Kidney (tissue), 14 donors: ENCODE measurements around the gene WNK2. TPM values are rescaled to one million over a fixed set of nuclear protein-coding genes. Genes with fewer than 3 reads are reported as not detected.

Source experiments
- DNase-seq, 5 donors: peaks; one replicate each; pipeline ENCODE4 v3.0.0-alpha.2; 2013 to 2020
- FAIRE-seq: peaks from 2 replicates; lab custom pipeline; 2012; peaks lifted over from hg19 to GRCh38; lab: Jason Lieb, UNC
- H3K27ac ChIP-seq, 2 donors: one replicate each; pipeline ENCODE4 v1.7.0; 2013; ENCODE audit warnings: low read depth in 2 of 2, low read length in 2 of 2, inconsistent platforms in 1 of 2
- H3K27me3 ChIP-seq: one replicate; pipeline ENCODE4 v1.7.1; 2013; ENCODE audit warnings: low read length, inconsistent platforms; ENCODE audit not compliant: control insufficient read depth, insufficient read depth
- H3K36me3 ChIP-seq, 3 donors: one replicate each; pipeline versions ENCODE4 v1.7.0 to v1.7.1; 2013; ENCODE audit warnings: low read length in 3 of 3, control low read depth in 1 of 3, inconsistent platforms in 1 of 3; ENCODE audit not compliant: insufficient read depth in 3 of 3, control insufficient read depth in 2 of 3
- H3K4me1 ChIP-seq, 3 donors: one replicate each; pipeline versions ENCODE4 v1.7.0 to v1.7.1; 2013; ENCODE audit warnings: low read length in 3 of 3, inconsistent platforms in 1 of 3, low read depth in 1 of 3; ENCODE audit not compliant: control insufficient read depth in 2 of 3, insufficient read depth in 2 of 3
- H3K4me3 ChIP-seq, 3 donors: one replicate each; pipeline versions ENCODE4 v1.7.0 to v1.8.1; 2013; ENCODE audit warnings: low read length in 3 of 3, control low read depth in 1 of 3, inconsistent platforms in 1 of 3
- H3K9ac ChIP-seq, 3 donors: one replicate each; pipeline versions ENCODE4 v1.7.0 to v1.7.1; 2013; ENCODE audit warnings: low read length in 3 of 3, control low read depth in 1 of 3, inconsistent platforms in 1 of 3
- H3K9me3 ChIP-seq, 3 donors: one replicate each; pipeline versions ENCODE4 v1.7.0 to v1.7.1; 2013; ENCODE audit warnings: low read length in 3 of 3, control low read depth in 1 of 3, inconsistent platforms in 1 of 3; ENCODE audit not compliant: control insufficient read depth in 2 of 3, insufficient read depth in 1 of 3
- CTCF ChIP-seq: IDR thresholded peaks from 3 replicates; pipeline ENCODE4 v1.5.1; 2012; ENCODE audit warnings: mild to moderate bottlenecking, moderate library complexity, borderline replicate concordance; ENCODE audit not compliant: insufficient read depth; ENCODE audit errors: extremely low read depth
- intact Hi-C: fragments of 100-400 bp; cut with DNase I; formaldehyde crosslinking; loops from one replicate; pipeline ENCODE4 v1.11.1; 2022
- polyA plus RNA-seq: library from polyadenylated mRNA; stranded (reverse); fragments of 350-450 nt; fragmentation: Illumina TruSeq; extraction: RNeasy Lipid Tissue Mini Kit (QIAGEN cat#74804); gene quantifications from one replicate; pipeline ENCODE4 v1.2.3, GENCODE V29; 2014; ENCODE audit warnings: low read depth, low replicate concordance; ENCODE audit not compliant: insufficient read depth
- total RNA-seq: library from RNA; stranded (reverse); fragmentation: NEBNext Ultra II Directional; extraction: Animal tissue kit (Norgen Biotek cat#: 25700); gene quantifications from one replicate; pipeline ENCODE4 v1.2.1, GENCODE V29; 2021
- donor health status: control.
- donor health status: control.
- donor health status: control.
- donor health status: control.
- donor health status: control.
- donor health status: DM: yes; HTN: yes; CAD: no.
- donor health status: Normal renal cell carcinoma (clear cell type).

WNK2 gene
- total and polyA plus RNA-seq, 2 donors from 2014 or later: 1.5 to 4.8 TPM

- Histone ChIP-seq H3K4me3 (no peak overlapping the region), H3K27me3 (no peaks in the 10 kb centered on the region), H3K4me1 (no peaks in the 10 kb centered on the region), H3K36me3 (no peaks in the 10 kb centered on the region), H3K27ac (no peak overlapping the region), H3K9ac (no peak overlapping the region), H3K9me3 (no peaks in the 10 kb centered on the region)
- intact Hi-C loops: no loop called here
- FAIRE-seq (no peak), DNase-seq (peak in 1 of 5 donors; percentile 18)
- no peak for TF ChIP-seq CTCF
Observed at GRCh38 chr9:93253633-93254032, 69.7 kb downstream of the WNK2 start.

- Histone ChIP-seq H3K27me3 (no peaks in the 10 kb centered on the region), H3K9ac (no peak overlapping the region), H3K36me3 (no peaks in the 10 kb centered on the region), H3K4me1 (no peaks in the 10 kb centered on the region), H3K9me3 (no peaks in the 10 kb centered on the region), H3K27ac (no peak overlapping the region), H3K4me3 (no peak overlapping the region)
- FAIRE-seq (no peak), DNase-seq (peak in 2 of 5 donors; percentile 14 to 51)
- intact Hi-C loops: no loop called here
- TF ChIP-seq CTCF: no peak
Observed at GRCh38 chr9:93254061-93254481, 70.1 kb downstream of the WNK2 start.

GRCh38 chr9:93254806-93255493, 71.0 kb downstream of the WNK2 start:
- FAIRE-seq: no peak
- Histone ChIP-seq H3K4me3 (no peak overlapping the region), H3K9me3 (no peaks in the 10 kb centered on the region), H3K27ac (no peak overlapping the region), H3K4me1 (no peaks in the 10 kb centered on the region), H3K36me3 (no peaks in the 10 kb centered on the region), H3K9ac (no peak overlapping the region), H3K27me3 (no peaks in the 10 kb centered on the region)
- peak in 1 of 5 donors; percentile 32 for DNase-seq
- intact Hi-C loops: no loop called here
- no peak for TF ChIP-seq CTCF
